Spleen (tissue), 11 donors: ENCODE data around the gene MMP2. TPM values are rescaled to one million over a fixed set of nuclear protein-coding genes. Genes with fewer than 3 reads are reported as not detected.

ENCODE experiments used
- DNase-seq: peaks from one replicate; pipeline ENCODE4 v3.0.0-alpha.2; 2020
- H3K27ac ChIP-seq, 8 donors: fragments of 200-600 bp; sonication (generic) in 7 of 8; 1 replicate in 4 of 8; 2 replicates in 4 of 8; pipeline versions ENCODE4 v1.5.0 to v1.8.0; 2016 to 2021; ENCODE audit warnings: inconsistent platforms in 4 of 8, mild to moderate bottlenecking in 4 of 8, moderate library complexity in 1 of 8
- H3K27me3 ChIP-seq, 7 donors: fragments of 200-600 bp; sonication (generic) in 6 of 7; replicated peaks in 1 of 7; 1 replicate in 4 of 7; 2 replicates in 3 of 7; pipeline versions ENCODE4 v1.5.0 to v1.8.0; 2016 to 2021; ENCODE audit warnings: inconsistent platforms in 3 of 7, mild to moderate bottlenecking in 1 of 7
- H3K36me3 ChIP-seq, 6 donors: fragments of 200-600 bp; sonication (generic) in 5 of 6; 1 replicate in 4 of 6; 2 replicates in 2 of 6; pipeline versions ENCODE4 v1.5.0 to v1.8.0; 2016 to 2021; ENCODE audit warnings: inconsistent platforms in 2 of 6
- H3K4me1 ChIP-seq, 6 donors: fragments of 200-600 bp; sonication (generic) in 5 of 6; 1 replicate in 3 of 6; 2 replicates in 3 of 6; pipeline versions ENCODE4 v1.5.0 to v1.8.0; 2016 to 2021; ENCODE audit warnings: inconsistent platforms in 3 of 6
- H3K4me3 ChIP-seq, 8 donors: fragments of 200-600 bp; sonication (generic) in 7 of 8; 1 replicate in 4 of 8; 2 replicates in 4 of 8; pipeline versions ENCODE4 v1.5.0 to v1.8.0; 2016 to 2021; ENCODE audit warnings: inconsistent platforms in 4 of 8, mild to moderate bottlenecking in 4 of 8, moderate library complexity in 2 of 8
- H3K9me3 ChIP-seq, 8 donors: fragments of 200-600 bp; sonication (generic) in 7 of 8; 1 replicate in 4 of 8; 2 replicates in 4 of 8; pipeline versions ENCODE4 v1.5.0 to v1.8.0; 2016 to 2021; ENCODE audit warnings: inconsistent platforms in 4 of 8
- POLR2A ChIP-seq, 3 donors: fragments of 450-650 bp; IDR thresholded peaks; one replicate each; pipeline ENCODE4 v1.5.1; 2017; ENCODE audit warnings: antibody characterized with exemption in 3 of 3, mild to moderate bottlenecking in 1 of 3
- POLR2AphosphoS5 ChIP-seq, 3 donors: sonication (generic); formaldehyde crosslinking; IDR thresholded peaks; one replicate each; pipeline ENCODE4 v1.5.1; 2017; ENCODE audit warnings: antibody characterized with exemption in 3 of 3
- WGBS, 5 donors: extraction: QIAGEN DNeasy Blood & Tissue Kit in 3 of 5; methylation state at CpG; one replicate each; pipeline versions ENCODE4 v1.1.5 to v1.1.7; 2013 to 2018; 5-methylcytosine and 5-hydroxymethylcytosine counted together
- intact Hi-C: fragments of 100-400 bp; cut with DNase I; formaldehyde crosslinking; loops from one replicate; pipeline ENCODE4 v1.15.0; 2023; ENCODE audit warnings: low total_unique reads
- polyA plus RNA-seq, 3 donors: library from polyadenylated mRNA; stranded (reverse); fragments of 200-250 nt; gene quantifications; one replicate each; pipeline ENCODE4 v1.2.1, GENCODE V29; 2013
- total RNA-seq, 7 donors: library from RNA; depleted of rRNA in 3 of 7; stranded (reverse); fragments of >200 nt in 3 of 7; fragmentation: NEBNext Ultra II Directional in 4 of 7; extraction: Animal tissue kit (Norgen Biotek cat#: 25700) in 4 of 7; gene quantifications; one replicate each; pipeline versions ENCODE4 v1.1.0 to v1.2.1, GENCODE V29; 2016 to 2021
- TF ChIP-seq, protein P1 (sequence below), 11 experiments: fragments of 200-600 bp in 7 of 11; fragments of 450-650 bp in 4 of 11; sonication (generic) in 4 of 11; IDR thresholded peaks in 8 of 11; conservative IDR thresholded peaks in 3 of 11; 1 replicate in 7 of 11; 2 replicates in 4 of 11; pipeline versions ENCODE4 v1.4.0 to v1.8.0; 2016 to 2021; ENCODE audit warnings: antibody characterized with exemption in 11 of 11, inconsistent platforms in 4 of 11, mild to moderate bottlenecking in 1 of 11
- donor health status: healthy with polysubstance abuse.
- donor health status: DM: no; HTN: no; CAD: no; lungs with moderate emphysema.
- donor health status: DM: no; HTN: no; CAD: no.
- donor health status: Bipolar disorder and iron deficiency.
- donor health status: healthy.
- donor health status: DM: no; HTN: no; CAD: no.
- donor health status: DM: yes; HTN: yes; CAD: no.

Gene MMP2
- total and polyA plus RNA-seq, 10 donors = 5.0 to 162 (median 51.3) TPM

DNA sequence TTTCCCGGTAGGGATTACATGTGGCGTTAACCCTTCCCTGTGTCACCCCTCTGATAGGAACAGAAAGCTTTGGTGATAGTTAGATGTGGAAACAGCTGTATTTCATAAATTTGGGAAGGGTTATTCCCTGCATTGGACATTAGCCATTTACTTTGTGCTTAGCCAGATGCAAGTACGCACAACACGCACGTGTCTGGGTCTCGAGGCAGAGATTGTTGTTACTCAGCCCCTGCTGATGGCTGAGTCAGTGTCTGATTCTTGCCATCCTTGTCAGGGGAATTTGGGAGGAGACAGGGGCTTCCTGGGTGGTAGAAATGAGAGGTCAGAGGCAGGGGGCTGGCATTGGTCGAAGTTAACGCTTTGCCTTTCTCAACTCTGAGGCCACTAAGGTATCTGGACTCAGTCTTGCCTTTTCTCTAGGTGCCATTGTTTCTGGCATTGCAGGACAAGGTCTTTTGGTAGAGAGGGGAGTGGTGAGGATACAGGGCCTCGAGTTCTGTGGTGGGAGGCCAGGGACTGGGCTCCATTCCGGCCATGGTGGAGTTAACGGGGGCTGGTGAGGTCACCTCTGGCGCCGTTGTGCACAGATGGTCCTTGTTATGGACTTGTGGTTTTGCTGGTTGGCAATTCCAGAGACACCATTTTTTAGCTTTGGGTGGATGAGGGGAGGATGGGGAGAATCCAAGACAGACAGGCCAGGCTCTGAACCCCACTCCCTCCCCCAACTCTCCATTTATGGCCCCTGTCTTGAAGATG lies 8.2 kb downstream of the MMP2 start:
- no peak for DNase-seq
- Histone ChIP-seq H3K27me3 (peaks cover 0 to under 1% (median 0%) of the 10 kb centered on the region in 7 donors), H3K9me3 (no peaks in the 10 kb centered on the region), H3K27ac (no peak overlapping the region), H3K36me3 (peaks cover 0 to 31% (median 0%) of the 10 kb centered on the region in 6 donors), H3K4me3 (no peak overlapping the region), H3K4me1 (no peaks in the 10 kb centered on the region)
- intact Hi-C loops = no loop called here
- TF ChIP-seq, protein P1, sequence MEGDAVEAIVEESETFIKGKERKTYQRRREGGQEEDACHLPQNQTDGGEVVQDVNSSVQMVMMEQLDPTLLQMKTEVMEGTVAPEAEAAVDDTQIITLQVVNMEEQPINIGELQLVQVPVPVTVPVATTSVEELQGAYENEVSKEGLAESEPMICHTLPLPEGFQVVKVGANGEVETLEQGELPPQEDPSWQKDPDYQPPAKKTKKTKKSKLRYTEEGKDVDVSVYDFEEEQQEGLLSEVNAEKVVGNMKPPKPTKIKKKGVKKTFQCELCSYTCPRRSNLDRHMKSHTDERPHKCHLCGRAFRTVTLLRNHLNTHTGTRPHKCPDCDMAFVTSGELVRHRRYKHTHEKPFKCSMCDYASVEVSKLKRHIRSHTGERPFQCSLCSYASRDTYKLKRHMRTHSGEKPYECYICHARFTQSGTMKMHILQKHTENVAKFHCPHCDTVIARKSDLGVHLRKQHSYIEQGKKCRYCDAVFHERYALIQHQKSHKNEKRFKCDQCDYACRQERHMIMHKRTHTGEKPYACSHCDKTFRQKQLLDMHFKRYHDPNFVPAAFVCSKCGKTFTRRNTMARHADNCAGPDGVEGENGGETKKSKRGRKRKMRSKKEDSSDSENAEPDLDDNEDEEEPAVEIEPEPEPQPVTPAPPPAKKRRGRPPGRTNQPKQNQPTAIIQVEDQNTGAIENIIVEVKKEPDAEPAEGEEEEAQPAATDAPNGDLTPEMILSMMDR (IDR thresholded peaks at IDR 0.05 in 8 of 11, conservative IDR thresholded peaks at IDR 0.05 in 3 of 11) = no peak
- TF ChIP-seq POLR2A (IDR thresholded peaks at IDR 0.05) (no peak), POLR2AphosphoS5 (IDR thresholded peaks at IDR 0.05) (no peak)
- 75 to 93% (median 90%) methylated on average over 11 to 13 of the region's 13 CpGs for WGBS, 5 donors

DNA sequence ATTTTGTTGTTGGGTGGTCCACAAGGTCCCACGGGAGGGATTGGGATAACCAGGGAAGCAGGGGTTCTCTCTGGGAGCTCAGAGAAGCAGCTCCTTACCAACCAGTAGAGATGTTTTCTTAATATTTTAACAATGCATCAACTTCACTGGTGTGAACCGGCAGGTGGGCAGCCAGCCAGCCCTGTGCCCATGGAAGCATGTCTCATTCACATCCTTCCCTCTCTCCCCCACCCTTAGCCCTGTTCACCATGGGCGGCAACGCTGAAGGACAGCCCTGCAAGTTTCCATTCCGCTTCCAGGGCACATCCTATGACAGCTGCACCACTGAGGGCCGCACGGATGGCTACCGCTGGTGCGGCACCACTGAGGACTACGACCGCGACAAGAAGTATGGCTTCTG lies 9.3 kb downstream of the MMP2 start:
- no peak for DNase-seq

DNA sequence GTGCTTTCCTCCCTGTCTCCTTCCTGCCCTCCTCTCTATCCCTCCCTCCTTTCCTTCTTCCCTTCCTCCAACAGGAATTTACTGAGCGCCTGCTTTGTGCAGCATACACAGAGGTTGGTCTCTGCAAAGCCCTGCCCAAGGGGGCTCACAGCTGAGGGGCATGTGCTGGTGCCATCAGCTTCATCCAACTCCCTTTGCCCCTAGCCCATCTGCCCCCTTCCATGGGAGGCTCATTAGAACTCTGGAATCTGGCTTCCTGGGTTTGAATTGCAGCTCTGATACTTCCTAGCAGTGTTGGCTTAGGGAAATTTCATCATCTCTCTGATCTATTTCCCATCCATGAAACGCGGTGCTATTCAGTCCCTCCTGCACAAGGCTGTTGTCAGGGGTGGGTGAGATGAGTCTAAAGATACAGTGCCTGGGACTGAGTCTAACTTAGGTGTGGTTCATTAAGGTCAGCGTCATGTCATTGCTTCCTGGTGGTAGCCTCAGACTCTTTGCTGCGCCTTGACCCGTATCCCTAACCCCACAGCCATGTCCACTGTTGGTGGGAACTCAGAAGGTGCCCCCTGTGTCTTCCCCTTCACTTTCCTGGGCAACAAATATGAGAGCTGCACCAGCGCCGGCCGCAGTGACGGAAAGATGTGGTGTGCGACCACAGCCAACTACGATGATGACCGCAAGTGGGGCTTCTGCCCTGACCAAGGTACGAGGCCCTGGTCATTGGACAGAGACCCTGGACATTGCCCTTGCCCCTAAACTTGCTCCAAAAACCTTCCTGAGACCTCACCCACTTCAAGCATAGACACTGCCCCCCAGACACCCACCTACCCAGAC lies 10.3 kb downstream of the MMP2 start:
- Histone ChIP-seq H3K9me3 (no peaks in the 10 kb centered on the region), H3K4me1 (peaks cover 0 to under 1% (median 0%) of the 10 kb centered on the region in 6 donors), H3K36me3 (peaks cover 0 to 38% (median 0%) of the 10 kb centered on the region in 6 donors), H3K27ac (no peak overlapping the region), H3K4me3 (no peak overlapping the region), H3K27me3 (no peaks in the 10 kb centered on the region)
- intact Hi-C loops = no loop called here
- TF ChIP-seq POLR2A (IDR thresholded peaks at IDR 0.05) = no peak
- TF ChIP-seq POLR2AphosphoS5 (IDR thresholded peaks at IDR 0.05) = no peak
- TF ChIP-seq, protein P1 (IDR thresholded peaks at IDR 0.05 in 8 of 11, conservative IDR thresholded peaks at IDR 0.05 in 3 of 11) = no peak
- 91 to 95% (median 95%) methylated on average over 12 to 14 of the region's 14 CpGs for WGBS, 5 donors
- DNase-seq = no peak

More for the DNA sequence above, 9.3 kb downstream of the MMP2 start:
- no peaks in the 10 kb centered on the region for H3K9me3 ChIP-seq
- peaks cover 0 to 32% (median 0%) of the 10 kb centered on the region in 6 donors for H3K36me3 ChIP-seq
- H3K27ac ChIP-seq = no peak overlapping the region
- H3K4me3 ChIP-seq = no peak overlapping the region
- no peaks in the 10 kb centered on the region for H3K27me3 ChIP-seq
- intact Hi-C loops = no loop called here
- WGBS, 5 donors = 85 to 92% (median 91%) methylated on average over 11 to 12 of the region's 12 CpGs
- peak in 1 of 3 donors; percentile 15 for TF ChIP-seq POLR2AphosphoS5 (IDR thresholded peaks at IDR 0.05)
- TF ChIP-seq, protein P1 (IDR thresholded peaks at IDR 0.05 in 8 of 11, conservative IDR thresholded peaks at IDR 0.05 in 3 of 11) = no peak
- H3K4me1 ChIP-seq = no peaks in the 10 kb centered on the region

DNA sequence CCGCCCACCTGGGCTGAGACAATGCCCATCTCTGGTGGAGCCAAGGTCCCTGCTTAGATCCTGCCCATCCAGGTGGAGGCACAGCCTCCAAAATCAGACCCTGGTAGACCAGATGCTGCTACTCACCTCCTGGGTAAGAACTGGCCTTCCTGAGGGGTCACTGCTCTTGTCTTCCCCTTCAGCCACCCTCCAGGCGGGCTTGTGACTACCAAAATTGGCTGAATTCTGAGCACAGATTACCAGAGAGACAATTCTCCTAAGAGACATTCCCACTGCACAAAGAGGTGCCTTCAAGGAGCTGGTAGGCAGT lies 10.9 kb downstream of the MMP2 start:
- Histone ChIP-seq H3K27me3 (no peaks in the 10 kb centered on the region), H3K36me3 (peaks cover 0 to 38% (median 0%) of the 10 kb centered on the region in 6 donors), H3K4me3 (no peak overlapping the region), H3K4me1 (peaks cover 0 to 6% (median 0%) of the 10 kb centered on the region in 6 donors), H3K9me3 (no peaks in the 10 kb centered on the region), H3K27ac (no peak overlapping the region)
- intact Hi-C loops = no loop called here
- 86 to 95% (median 91%) methylated on average over 1 to 2 of the region's 2 CpGs for WGBS, 5 donors
- no peak for DNase-seq
- TF ChIP-seq POLR2A (IDR thresholded peaks at IDR 0.05) = no peak
- TF ChIP-seq, protein P1 (IDR thresholded peaks at IDR 0.05 in 8 of 11, conservative IDR thresholded peaks at IDR 0.05 in 3 of 11) = no peak
- TF ChIP-seq POLR2AphosphoS5 (IDR thresholded peaks at IDR 0.05) = no peak
